Tibial artery (tissue), 4 donors: Measurements from ENCODE around the gene ELK3.

Source experiments
- DNase-seq, 2 donors: peaks; one replicate each; pipeline ENCODE4 v3.0.0-alpha.2; 2019
- H3K27ac ChIP-seq, 2 donors: fragments of 200-600 bp; sonication (generic) in 1 of 2; 1 replicate in 1 of 2; 2 replicates in 1 of 2; pipeline ENCODE4 v1.5.1; 2018 to 2019; ENCODE audit warnings: mild to moderate bottlenecking in 1 of 2
- H3K27me3 ChIP-seq, 2 donors: fragments of 200-600 bp; sonication (generic) in 1 of 2; one replicate each; pipeline versions ENCODE4 v1.5.1 to v1.6.0; 2016 to 2019
- H3K36me3 ChIP-seq, 3 donors: fragments of 200-600 bp; sonication (generic) in 2 of 3; one replicate each; pipeline ENCODE4 v1.5.1; 2016 to 2019; ENCODE audit warnings: mild to moderate bottlenecking in 2 of 3
- H3K4me1 ChIP-seq, 4 donors: fragments of 200-600 bp; sonication (generic) in 2 of 4; 1 replicate in 3 of 4; 2 replicates in 1 of 4; pipeline ENCODE4 v1.5.1; 2016 to 2019
- H3K4me3 ChIP-seq, 2 donors: fragments of 200-600 bp; sonication (generic) in 1 of 2; 1 replicate in 1 of 2; 2 replicates in 1 of 2; pipeline ENCODE4 v1.5.1; 2018 to 2019; ENCODE audit warnings: mild to moderate bottlenecking in 2 of 2
- H3K9me3 ChIP-seq, 3 donors: fragments of 200-600 bp; sonication (generic) in 1 of 3; one replicate each; pipeline ENCODE4 v1.5.1; 2016 to 2019
- CTCF ChIP-seq, 2 experiments: fragments of 200-600 bp in 1 of 2; fragments of 450-650 bp in 1 of 2; IDR thresholded peaks; one replicate each; pipeline ENCODE4 v1.5.1; 2017 to 2019; ENCODE audit warnings: antibody characterized with exemption in 2 of 2, mild to moderate bottlenecking in 1 of 2, moderate library complexity in 1 of 2
- intact Hi-C: fragments of 100-400 bp; cut with DNase I; formaldehyde crosslinking; loops from one replicate; pipeline ENCODE4 v1.15.0; 2023; ENCODE audit warnings: low total_unique reads

Gene ELK3

GRCh38 chr12:96194971-96195844, 1.0 kb downstream of the ELK3 start:
- Histone ChIP-seq H3K9me3 (no peaks in the 10 kb centered on the region), H3K36me3 (no peaks in the 10 kb centered on the region), H3K4me3 (peak overlapping the region; percentile 62 to 82), H3K27ac (peak overlapping the region; percentile 65 to 69), H3K4me1 (peaks cover 0 to 50% (median 10%) of the 10 kb centered on the region in 4 donors), H3K27me3 (no peaks in the 10 kb centered on the region)
- intact Hi-C loops, result no loop called here
- TF ChIP-seq CTCF (IDR thresholded peaks at IDR 0.05), result no peak
- peak; percentile 69 to 71 for DNase-seq

- Histone ChIP-seq H3K36me3 (no peaks in the 10 kb centered on the region), H3K27me3 (no peaks in the 10 kb centered on the region), H3K9me3 (no peaks in the 10 kb centered on the region), H3K4me3 (peak overlapping the region; percentile 62 to 82), H3K4me1 (peaks cover 0 to 50% (median 10%) of the 10 kb centered on the region in 4 donors), H3K27ac (peak overlapping the region; percentile 65 to 69)
- no peak for DNase-seq
- no peak for TF ChIP-seq CTCF (IDR thresholded peaks at IDR 0.05)
- intact Hi-C loops, result no loop called here
Measured at GRCh38 chr12:96195845-96196451, 1.8 kb downstream of the ELK3 start.

- DNase-seq, result no peak
- no peak for TF ChIP-seq CTCF (IDR thresholded peaks at IDR 0.05)
- peaks cover 0 to 50% (median 10%) of the 10 kb centered on the region in 4 donors for H3K4me1 ChIP-seq
- no peaks in the 10 kb centered on the region for H3K9me3 ChIP-seq
- peak overlapping the region in 1 of 2 donors; percentile 65 for H3K27ac ChIP-seq
- H3K27me3 ChIP-seq, result no peaks in the 10 kb centered on the region
- intact Hi-C loops, result no loop called here
- no peak overlapping the region for H3K4me3 ChIP-seq
- no peaks in the 10 kb centered on the region for H3K36me3 ChIP-seq
Measured at GRCh38 chr12:96196781-96197180, 2.6 kb downstream of the ELK3 start.

GRCh38 chr12:96197503-96198272, 3.5 kb downstream of the ELK3 start:
- Histone ChIP-seq H3K36me3 (no peaks in the 10 kb centered on the region), H3K9me3 (no peaks in the 10 kb centered on the region), H3K4me3 (no peak overlapping the region), H3K27ac (peak overlapping the region; percentile 57 to 65), H3K4me1 (peaks cover 0 to 50% (median 10%) of the 10 kb centered on the region in 4 donors), H3K27me3 (no peaks in the 10 kb centered on the region)
- no peak for TF ChIP-seq CTCF (IDR thresholded peaks at IDR 0.05)
- intact Hi-C loops, result no loop called here
- DNase-seq, result no peak

GRCh38 chr12:96198965-96199364, 4.8 kb downstream of the ELK3 start:
- Histone ChIP-seq H3K9me3 (no peaks in the 10 kb centered on the region), H3K4me3 (no peak overlapping the region), H3K4me1 (peaks cover 0 to 46% (median 9%) of the 10 kb centered on the region in 4 donors), H3K27me3 (no peaks in the 10 kb centered on the region), H3K27ac (peak overlapping the region in 1 of 2 donors; percentile 65), H3K36me3 (no peaks in the 10 kb centered on the region)
- DNase-seq, result no peak
- intact Hi-C loops, result no loop called here
- TF ChIP-seq CTCF (IDR thresholded peaks at IDR 0.05), result no peak
